ENCODE measurements around the gene TBR1.

GRCh38 chr2:161423421-161424393 is 7.6 kb downstream of the TBR1 start:
- TF ChIP-seq CTCF (IDR thresholded peaks at IDR 0.05) (peak; percentile 9), EZH2phosphoT487 (IDR thresholded peaks at IDR 0.05) (peak; percentile 28), EZH2 (IDR thresholded peaks at IDR 0.05) (peak; percentile 92)
